ENCODE data around the gene PTTG1IP.
"Not testable (repeated sequence)": the region's sequence is repeated elsewhere in the genome, so short reads cannot be mapped to it uniquely, and the experiment has no call there.

The PTTG1IP gene

DNA sequence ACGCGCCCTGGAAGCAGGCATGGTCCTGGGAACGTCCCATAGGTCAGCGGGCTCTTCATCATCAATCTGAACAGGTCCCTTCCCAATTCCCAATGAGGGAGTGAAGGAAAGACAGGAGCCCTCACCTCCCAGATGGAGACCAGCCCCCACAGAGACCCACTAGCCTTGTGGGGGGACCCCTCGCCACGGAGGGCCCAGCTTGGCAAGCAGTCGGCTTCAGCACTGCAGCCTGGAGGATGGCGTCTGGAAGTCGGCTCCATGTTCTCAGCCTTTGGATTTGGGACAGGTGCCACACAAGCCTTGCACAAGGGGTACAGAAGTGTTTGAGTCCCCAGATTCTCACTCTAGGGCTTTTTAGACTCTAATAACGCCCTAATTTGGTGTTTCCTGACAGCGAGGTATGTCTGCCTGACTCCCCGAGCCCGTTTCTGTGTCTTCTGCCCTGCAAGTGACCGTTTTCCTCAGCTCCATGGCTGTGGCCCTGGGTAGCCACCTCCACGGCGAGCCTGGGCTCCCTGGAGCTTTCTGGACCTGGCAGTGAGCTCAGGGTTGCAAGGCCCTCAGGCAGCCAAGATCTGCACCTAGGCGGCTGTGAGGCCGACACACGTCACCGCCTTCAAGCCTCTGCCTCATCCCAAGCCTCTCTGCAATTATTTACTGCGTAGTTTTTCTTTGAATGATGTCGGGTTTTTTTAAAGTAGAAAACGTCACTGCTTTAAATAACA lies 30.6 kb downstream of the PTTG1IP start:
- no peak for DNase-seq (ENCODE audit: low spot score)

DNA sequence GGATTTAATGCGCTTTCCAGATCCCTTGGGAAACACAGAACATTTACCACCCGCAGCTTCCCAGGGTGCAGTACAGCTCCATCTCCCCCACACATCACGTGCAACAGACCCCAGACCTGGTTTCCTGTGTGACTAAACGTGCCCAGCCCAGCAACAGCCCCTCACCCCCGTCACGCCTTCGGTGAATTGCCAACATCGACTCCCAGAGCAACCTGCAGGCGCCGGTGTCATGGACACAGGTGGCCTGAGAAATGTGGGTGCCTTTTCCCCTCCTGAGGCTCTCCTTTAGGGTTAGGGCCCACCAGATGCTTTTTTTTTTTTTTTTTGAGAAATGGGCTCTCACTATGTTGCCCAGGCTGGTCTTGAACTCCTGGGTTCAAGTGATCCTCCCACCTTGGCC lies 31.4 kb downstream of the PTTG1IP start:
- no peak for DNase-seq (ENCODE audit: low spot score)

DNA sequence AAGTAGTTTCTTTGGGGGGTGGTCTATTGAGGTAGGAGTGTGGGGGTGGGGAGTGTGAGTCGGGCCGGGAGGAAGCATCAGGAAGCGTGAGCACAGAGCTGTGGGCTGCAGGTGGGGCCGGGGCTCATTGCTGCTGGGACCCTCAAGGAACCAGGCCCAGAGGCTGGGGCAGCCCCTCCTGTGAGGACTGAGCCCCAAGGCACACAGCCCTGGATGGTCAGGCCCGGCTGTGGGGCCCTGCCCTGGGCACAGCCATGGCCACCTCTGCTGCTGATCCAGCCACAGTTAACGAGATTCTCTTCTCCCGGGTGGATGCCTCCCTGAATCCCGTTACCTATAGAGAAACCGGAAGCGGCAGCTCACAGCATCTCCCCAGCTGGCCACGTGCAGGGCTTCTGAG lies 32.7 kb downstream of the PTTG1IP start:
- no peak for DNase-seq (ENCODE audit: low spot score)

DNA sequence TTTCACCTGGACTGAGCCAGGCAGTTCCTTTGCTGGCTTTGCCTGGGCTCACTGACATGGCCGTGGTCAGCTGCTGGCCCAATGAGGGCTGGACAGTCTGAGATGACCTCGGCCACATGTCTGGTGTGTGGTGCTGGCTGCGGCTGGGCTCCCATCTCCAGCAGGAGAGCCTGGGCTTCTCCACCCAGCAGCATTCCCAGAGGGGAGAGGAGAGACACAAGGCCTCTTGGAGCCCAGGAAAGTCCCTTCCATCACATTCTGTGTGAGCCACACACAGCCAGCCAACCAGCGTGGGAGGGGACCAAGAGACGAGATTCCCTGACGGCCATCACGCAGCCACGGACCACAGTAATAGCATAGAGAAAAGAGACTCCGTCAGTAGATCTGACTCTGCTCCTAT lies 34.5 kb downstream of the PTTG1IP start:
- no peak for DNase-seq (ENCODE audit: low spot score)

DNA sequence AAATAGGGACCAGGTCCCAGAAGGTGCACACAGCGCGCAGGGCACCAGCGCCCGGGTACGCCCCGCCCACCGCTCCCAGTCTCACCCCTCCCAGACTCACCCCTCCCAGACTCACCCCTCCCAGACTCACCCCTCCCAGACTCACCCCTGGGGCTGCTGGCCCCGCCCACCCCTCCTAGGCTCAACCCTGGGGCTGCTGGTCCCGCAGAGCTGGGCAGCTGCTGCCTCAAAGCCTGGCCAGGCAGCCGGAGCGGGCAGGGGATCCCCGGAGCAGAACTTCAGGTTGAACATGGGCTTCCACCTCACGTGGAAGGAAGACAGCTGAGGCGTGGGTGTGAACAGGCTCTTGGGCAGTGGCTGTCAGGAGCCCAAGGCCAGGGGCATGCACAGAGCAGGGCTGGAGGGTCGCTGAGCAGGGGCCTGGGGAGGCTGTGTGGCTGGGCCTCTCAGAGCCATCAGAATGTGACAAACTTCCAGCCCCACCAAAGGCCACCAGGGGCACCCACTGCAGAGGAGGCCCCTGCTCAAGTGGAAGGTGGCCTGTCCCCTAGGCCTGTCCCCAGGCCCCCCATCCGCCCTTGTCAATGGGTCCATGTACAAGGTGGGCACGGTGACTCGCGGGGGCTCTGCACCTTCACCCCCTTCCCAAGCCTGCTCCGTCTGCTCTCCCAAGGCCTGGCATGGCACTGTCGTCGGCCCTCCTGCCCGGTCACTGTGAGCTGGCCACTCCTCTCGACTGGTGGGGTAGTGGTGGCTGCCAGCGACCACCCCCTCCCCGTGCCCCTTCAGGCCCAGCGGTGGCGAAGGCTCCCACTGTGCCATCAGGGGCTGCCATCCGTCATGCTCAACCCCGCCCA lies 35.2 kb downstream of the PTTG1IP start:
- no peak for DNase-seq (ENCODE audit: low spot score)

DNA sequence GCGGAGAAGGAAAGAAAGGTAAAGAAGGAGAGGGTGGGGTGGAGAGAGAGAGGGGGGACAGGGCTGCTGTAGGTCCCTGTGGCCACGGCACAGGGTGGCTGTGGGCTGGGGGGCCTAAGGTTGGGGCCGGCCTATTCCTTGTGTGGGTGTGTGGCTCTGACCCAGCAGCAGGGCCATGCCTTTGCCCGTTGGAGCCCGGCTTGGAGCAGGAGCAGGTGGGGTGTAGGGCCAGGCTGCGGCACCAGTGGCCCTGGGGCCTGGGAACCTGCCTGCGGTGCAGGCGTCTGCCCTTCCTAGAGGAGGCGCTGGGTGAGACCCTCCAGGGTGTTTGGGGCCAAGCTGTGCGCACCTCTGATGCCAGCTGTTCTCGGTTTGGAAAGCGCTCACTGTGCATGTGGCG lies 36.0 kb downstream of the PTTG1IP start:
- DNase-seq (ENCODE audit: low spot score) = no peak

DNA sequence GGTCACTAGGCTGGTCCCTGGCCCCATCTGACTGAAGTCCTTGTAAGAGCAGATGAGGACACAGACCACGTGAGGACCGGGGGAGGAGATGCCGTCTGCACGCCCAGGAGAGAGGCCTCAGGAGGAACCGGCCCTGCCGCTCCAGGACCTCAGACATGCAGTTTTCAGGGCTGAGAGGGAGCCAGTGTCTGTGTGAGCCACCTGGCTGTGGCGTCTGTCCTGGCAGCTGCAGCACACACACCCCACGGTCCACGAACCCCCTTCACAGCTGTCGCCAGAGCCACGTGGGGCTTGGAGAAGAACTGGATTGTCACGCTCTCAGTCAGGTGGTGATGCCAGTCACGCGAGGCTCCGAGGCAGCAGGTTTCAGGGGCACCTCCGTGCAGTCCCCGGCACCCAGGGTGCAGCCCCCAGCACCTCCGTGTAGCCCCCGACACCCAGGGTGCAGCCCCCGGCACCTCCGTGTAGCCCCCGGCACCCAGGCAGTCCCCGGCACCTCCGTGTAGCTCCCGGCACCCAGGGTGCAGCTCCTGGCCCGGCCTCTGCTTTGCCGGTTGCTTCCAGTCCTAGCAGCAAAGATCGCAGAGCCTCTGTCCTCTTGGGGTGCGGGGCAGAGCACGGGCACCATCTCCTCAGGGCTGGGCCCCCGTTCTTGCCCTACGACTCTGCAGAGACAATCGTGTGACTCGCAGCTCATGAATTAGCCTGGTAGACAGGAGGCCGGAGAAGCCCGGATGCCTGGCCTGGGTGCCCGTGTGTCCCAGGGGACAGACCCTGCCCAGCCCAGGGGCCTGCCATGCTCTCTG lies 36.6 kb downstream of the PTTG1IP start:
- DNase-seq (ENCODE audit: low spot score) = no peak

DNA sequence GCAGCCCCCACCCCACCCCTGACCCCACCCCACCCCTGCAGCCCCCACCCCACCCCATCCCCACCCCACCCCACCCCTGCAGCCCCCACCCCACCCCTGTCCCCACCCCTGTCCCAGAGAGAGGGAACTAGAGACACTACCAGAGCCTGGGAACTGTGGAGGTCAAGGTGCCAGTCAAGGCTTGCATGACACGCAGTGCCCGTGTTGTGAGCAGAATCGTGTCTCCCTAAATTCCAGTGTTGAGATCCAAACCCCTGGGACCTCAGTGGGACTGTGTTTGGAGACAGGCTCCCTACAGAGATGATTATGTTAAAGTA lies 37.2 kb downstream of the PTTG1IP start:
- DNase-seq (ENCODE audit: low spot score) = no peak

DNA sequence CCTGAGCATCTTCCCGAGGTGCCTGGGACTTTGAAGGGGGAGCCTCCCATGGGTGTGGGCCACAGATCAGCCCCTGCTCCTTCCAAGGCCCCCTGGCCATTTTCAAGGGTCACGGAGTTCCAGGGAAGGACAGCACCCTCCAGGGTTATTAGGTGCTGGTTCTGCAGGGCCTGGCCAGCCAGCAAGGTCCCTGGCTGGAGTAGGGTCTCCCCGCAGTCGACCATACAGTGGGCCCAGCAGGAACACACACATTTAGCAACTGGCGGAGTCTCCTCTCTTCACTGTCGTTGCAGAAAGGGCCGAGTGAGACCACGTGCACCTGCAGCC lies 37.9 kb downstream of the PTTG1IP start:
- DNase-seq (ENCODE audit: low spot score) = no peak

DNA sequence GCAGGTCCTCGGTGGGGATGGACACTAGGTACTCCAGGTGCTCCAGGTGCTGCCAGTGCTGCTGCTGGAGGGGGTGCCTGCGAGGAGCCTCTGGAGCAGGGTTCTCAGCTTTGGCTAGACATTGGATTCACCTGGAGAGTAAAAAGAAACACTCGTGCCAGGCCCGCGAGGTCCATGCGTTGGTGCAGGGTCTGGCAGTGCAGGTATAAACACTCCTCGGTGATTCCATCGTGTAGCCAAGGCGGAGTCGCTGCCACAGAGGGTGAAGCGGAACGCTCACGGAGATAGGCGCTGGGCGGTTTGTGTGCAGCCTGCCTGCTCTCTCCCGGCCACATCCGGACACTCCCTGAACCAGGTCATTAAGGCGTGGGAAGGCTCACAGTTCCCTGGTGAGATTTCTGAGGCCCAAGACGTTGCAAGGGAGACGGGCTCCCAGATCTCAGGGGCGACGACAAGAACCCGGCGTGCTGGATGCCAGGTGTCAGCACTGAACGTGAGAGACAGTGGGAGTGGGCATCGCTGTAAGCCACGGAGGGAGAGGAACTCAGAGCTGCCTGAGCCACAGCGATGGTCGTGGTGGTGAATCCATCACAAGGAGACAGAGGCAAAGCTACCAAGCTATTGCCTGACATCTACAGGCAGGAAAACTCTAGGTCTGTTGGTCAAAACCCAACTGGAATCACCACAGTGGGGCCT lies 38.4 kb downstream of the PTTG1IP start:
- no peak for DNase-seq (ENCODE audit: low spot score)

DNA sequence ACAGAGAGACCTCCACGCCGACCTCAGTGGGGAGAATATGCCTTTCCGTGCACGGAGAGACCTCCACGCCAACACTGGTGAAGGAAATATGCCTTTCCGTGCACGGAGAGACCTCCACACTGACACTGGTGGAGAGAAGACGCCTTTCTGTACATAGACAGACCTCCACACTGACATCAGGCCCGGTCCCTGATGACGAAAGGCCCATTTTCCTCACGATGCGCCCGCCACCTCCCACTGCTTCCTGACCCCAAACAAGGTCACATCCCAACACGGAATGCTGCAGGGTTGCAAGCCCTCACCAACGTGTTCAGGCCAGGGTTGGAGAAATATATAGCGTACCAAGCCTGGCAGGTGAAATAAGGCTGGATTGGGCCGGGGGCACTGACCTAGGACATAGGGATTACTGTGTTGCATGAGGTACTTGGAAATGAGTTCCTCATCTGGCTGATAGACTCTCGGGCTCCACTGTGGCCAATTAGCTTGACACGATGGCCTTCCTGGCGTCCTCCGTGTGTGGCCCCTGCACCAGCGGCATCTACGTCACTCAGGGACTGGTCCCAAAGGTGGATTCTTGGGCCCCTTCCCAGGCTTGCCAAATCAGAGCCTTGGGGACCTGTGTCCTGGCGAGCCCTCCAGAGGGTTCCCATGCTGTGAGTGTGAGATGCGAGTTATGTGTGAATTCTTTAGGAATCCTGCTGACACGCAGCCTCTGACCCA lies 39.1 kb downstream of the PTTG1IP start:
- DNase-seq (ENCODE audit: low spot score) = no peak

DNA sequence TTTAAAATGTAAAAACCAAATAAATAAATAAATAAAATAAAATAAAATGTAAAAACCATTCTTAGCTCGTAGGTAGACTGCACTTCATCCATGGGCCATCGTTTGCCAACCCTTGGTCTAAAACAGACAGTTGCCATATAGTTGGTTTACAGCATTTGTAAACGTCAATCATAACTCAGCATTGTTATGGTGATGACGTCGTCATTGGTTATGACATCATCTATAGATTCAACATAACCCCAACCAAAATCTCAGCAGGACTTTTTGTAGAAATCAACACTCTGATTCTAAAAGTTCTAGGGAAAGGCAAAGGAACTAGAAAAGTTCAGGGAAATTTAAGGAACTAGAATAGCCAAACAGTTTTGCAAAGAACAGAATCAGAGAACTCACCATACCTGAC lies 39.8 kb downstream of the PTTG1IP start:
- DNase-seq (ENCODE audit: low spot score) = no peak

DNA sequence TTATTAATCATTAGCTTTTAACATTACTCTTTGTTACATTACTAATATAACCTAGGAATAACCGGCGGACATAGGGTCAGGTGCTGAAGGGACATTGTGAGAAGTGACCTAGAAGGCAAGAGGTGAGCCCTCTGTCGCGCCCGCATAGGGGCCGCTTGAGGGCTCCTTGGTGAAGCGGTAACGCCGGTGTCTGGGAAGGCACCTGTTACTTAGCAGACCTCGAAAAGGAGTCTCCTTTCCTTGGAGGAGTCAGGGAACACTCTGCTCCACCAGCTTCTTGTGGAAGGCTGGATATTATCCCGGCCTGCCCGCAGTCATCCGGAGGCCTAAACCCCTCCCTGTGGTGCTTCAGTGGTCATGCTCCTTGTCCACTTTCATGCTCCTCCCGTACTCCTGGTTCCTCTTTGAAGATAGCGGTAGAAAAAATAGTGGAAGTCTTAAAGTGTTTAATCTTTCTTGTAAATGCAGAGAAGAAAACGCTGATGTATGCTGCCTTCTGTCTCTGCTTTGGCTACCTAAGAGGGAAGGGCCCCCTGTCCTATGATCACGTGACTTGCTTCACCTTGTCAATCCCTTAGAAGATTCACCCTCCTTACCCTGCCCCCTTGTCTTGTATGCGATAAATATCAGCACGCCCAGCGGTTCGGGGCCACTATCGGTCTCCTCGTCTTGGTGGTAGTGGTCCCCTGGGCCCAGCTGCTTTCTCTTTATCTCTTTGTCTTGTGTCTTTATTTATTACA lies 40.8 kb downstream of the PTTG1IP start:
- DNase-seq (ENCODE audit: low spot score) = not testable (repeated sequence)

DNA sequence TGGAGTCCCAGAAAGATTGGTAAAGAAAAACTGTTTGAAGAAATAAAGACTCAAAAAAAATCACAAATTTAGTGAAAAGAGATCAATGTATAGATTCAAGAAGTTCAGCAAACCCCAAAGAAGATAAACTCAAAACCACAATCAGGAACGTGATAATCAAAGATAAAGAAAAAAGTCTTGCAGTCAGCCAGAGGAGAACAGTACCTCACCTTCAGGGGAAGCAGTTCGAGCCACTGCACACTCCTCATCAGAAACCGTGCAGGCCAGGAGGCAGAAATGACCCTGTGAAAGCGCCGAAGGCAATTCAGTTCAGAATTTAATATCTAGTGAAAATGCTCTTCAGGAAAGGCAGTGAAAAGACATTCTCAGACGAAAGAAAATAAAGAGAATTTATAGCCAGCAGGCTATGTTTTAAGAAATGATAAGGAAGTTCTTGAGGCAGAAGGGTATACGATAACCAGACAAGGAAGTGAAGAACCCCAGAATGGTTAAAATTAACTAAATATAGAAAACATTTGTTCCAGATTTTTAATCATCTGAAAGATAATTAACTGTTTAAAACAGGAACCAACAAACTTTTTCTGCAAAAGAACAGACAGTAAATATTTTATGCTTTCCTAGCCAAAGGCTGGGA lies 42.1 kb downstream of the PTTG1IP start:
- DNase-seq (ENCODE audit: low spot score) = no peak

DNA sequence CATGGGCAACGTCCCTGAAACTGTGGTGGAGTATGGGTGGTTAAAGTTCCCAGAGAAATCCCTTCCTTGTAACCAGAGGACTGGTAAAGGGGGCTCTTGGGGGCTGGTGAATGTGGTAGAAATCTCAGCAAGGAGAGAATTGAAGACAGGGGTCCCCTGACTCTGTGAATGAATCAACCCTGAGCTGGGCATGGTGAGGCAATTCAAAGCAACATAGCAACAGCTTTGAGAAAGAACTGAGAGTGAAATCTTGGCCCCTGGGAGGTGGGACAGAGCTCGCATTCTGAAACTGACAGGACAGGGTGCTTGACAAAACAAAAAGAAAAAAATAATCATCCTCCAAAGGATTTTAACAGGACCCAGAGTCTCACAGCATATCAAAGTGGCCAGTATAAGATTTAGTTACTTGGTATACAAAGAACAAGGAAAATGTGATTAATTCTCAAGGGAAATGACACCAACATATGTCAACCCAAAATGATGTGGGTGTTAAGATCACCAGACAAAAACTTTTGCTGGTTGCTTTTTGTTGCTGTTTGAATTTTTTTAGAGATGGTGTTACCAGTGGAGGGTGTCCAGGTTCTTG lies 43.9 kb downstream of the PTTG1IP start:
- no peak for DNase-seq (ENCODE audit: low spot score)

DNA sequence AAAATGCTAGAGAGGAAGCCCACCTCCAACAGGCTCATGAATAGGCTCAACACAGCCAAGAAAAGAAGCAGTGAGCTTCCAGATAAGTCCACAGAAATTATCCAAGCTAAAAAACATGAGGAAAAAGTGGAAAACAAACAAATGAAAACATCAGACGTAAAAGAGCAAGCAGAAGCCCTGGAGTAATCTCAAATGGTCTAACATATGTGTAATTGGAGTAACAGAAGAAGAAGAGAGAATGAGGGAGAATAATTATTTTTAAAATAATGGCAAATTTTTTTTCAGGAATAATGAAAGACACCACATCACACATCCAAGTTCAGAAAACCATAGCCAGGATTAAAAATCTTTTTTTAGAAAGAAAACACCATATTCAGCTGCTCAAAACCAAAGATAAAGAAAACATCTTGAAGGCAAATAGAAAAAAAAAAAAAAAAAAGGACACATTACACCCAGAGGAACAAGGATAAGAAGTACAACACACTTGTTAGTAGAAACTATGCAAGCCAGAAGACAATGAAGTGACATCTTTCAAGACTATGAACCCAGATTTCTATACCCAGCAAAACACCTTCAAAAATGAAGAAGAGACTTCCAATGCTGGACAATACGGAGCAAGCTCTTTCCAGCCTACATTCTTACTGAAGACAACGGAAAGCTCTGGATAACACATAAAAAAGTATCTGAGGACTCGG lies 45.0 kb downstream of the PTTG1IP start:
- no peak for DNase-seq (ENCODE audit: low spot score)

DNA sequence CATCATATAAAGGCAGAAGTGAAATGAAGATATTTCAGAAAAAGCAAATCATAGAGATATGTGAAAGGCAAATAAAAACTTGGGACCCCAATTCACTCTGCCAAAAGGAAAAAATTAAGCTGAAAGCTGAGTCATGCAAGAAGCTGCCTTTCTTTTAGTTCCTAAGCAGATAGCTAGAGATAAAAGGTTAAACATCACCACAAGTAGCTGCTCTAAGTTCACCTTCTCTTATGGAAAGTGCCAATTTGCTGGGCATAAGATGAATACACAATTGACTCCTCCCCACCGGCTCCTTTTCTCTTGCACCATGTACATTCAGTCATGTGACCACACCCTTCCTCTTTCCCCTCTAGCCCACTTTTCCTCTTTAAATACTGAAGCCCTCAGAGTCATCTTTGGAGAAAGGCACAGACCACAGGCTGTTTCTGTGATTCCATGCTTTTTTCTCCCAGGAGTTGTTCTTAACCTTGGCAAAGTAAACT lies 50.3 kb downstream of the PTTG1IP start:
- no peak for DNase-seq (ENCODE audit: low spot score)

DNA sequence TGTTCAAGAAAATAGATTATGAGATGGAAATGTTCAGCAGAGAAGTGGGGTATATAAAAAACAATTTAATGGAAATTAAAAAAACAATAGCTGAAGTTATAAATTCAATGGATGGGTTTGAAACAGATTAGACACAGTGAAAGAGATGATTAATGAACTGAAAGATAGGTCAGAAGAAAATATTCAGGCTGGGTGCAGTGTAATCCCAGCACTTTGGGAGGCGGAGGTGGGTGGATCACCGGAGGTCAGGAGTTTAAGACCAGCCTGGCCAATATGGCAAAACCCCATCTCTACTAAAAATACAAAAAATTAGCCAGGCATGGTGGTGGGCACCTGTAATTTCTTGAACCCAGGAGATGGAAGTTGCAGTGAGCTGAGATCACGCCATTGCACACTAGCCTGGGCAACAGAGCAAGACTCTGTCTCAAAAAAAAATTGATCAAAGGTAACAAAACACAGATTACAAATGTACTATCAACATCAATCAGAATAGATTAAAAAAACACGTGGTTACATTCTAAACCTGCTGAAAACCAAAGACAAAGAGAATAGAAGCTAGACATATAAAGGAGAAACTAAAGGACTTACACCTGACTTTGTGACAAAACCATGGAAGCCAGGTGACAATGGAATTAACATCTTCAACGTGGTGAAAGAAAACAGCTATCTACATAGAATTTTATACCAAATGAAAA lies 50.9 kb downstream of the PTTG1IP start:
- no peak for DNase-seq (ENCODE audit: low spot score)

DNA sequence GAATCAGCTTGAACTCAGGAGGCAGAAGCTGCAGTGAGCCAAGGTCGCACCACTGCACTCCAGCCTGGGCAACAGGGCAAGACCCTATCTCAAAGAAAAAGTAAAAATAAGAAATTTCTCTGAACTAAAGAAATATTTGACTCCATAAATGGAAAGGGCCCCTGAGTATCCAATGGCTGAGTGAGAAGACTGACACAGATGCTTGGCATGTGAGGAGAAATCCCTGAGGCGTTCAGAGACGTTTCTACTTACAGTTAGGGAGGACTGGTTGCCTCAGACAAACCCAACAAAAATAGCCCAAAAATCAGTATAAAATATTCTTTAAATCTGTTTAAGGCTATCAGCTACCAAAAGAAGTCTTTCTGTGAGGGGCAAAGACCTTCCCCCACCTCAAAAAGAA lies 52.6 kb downstream of the PTTG1IP start:
- no peak for DNase-seq (ENCODE audit: low spot score)
